Activated CD8-positive, alpha-beta memory T cell treated with anti-CD3 and anti-CD28 coated beads, Interleukin-2, amount 50 U/mL, for 24 hours (primary cell): ENCODE measurements around the gene DLK1.

Experiments used
- DNase-seq: peaks from one replicate; pipeline ENCODE4 v3.0.0-alpha.2; 2020; ENCODE audit errors: extremely low read depth

The DLK1 gene

DNA sequence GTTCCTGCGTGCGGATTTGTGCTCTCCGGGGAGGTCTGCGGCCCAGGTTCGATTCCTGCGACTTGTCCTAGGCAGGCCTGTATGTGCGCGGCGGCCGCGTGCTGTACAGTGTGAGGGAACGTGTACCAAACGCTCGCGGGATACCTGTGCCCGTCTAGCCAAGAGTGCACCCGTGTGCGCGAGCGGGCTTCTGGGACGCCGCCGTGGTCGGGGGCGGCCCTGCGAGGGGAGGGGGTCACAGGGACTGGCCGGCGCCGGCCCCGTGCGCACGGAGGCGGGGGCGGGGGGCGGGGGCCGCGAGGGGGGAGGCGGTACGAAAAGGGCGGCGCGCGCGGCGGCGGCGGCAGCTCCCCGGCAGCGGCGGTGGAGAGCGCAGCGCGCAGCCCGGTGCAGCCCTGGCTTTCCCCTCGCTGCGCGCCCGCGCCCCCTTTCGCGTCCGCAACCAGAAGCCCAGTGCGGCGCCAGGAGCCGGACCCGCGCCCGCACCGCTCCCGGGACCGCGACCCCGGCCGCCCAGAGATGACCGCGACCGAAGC lies at the start of gene DLK1:
TSS of gene DLK1 (plus strand) at position 343 of the 536 bp plus-strand sequence. CDS start at position 520, 177 bp downstream.
- DNase-seq, result no peak

DNA sequence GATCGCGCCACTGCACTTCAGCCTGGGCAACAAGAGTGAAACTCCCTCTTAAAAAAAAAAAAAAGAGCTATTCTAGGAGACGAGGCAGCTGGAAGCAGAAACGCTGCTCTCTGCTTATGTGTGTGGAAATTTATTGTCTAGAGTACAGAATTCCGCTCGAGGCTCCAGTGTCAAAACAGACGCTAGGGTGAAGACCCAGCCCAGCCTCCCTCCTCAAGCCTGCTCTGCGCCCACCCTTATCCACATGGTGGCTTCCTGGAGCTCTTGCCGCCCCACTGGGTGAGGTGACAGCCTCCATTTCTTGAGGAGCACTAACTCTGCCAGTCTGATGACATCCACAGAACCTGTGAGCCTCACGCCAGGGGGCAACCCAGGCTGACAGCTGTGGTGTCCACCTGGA lies 49.5 kb upstream of the DLK1 start:
- no peak for DNase-seq

- no peak for DNase-seq
Observed at GRCh38 chr14:100677554-100678468, 48.9 kb upstream of the DLK1 start.

DNA sequence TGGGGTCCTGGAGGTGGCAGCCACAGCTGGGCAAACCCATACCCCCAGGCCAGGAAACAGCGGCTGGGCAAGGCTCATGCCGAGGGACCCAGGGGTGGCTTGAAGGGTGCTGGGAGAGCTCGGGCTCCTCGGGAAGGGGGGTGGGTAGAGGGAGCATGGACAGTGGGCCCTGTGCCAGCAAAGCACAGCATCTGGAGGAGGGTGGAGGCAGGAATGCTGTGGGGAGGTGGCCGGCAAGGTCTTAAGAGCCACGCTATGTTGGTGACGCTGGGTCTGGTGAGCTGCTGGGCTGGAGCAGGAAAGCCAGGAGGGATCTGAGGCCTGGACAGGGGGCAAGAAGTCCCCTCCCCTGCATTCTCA lies 48.2 kb upstream of the DLK1 start:
- DNase-seq, result no peak

DNA sequence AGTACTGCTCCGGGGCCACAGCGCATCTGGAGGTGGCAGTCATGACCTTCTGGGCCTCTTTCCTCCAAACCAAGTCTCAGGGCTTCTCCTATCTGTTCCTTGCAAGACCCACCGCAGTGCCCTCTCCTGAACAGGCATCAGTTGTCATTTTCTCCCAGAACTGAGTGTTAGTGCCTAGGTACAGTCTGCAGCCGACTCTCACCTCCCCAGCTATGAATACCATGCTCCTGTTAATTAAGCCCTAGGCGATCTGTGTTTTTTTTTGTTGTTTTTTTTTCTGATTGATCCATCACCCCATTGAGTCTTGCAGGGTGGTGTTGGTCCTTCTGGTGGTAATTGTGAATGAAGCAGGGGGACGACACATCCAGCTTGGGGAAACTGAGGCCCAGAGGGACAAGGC lies 47.5 kb upstream of the DLK1 start:
- DNase-seq, result no peak

- DNase-seq, result no peak
Observed at GRCh38 chr14:100679707-100680438, 46.8 kb upstream of the DLK1 start.

DNA sequence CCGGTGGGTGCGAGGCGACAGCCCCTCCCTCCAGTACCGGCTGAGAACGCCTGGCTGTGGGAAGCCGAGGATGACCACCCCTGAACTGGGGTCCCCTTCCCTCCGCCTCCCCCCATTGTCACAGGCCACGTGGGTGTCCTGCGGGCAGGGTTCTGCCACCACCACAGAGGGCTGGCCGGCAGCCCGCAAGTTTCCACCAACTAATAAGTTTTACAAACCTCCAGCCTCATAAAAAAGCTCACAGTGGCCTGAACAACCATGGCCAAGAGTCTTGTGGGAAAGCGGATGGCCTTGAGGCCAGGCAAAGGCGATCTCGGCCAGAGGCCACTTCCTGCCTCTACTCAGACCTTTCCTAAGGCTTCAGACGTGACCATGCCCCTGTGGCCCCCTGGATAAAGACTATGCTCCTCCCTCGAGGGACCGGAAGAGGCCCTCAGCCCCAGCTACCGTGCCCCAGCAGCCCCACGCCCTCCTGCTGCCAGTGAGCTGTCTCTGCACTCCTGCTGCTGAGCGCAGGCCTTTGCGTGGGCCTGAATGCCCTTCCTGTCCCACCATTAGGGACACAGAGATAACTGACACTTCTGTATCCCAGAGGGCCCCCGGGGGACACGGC lies 46.1 kb upstream of the DLK1 start:
- no peak for DNase-seq

DNA sequence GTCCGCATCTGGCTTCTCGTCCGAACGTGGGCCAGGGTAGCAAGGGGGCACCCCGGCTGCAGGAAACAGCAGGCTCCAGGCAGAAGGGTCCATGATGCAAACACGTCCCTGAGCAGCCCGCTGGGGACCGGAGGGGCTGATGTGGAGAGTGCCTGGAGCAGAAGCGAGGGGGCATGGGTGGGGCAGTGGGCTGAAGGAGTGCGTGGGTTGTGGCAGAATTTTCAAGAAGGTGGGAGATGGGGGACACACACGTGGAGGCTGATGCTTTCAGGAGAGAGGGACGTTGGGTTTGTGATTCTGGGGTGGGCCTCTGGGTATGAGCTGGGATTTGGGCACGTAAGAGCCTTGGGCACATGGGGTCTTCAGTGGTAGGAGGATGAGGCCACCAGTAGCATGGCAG lies 45.6 kb upstream of the DLK1 start:
- no peak for DNase-seq

GRCh38 chr14:100682749-100683148 lies 43.9 kb upstream of the DLK1 start:
- DNase-seq, result no peak

- DNase-seq, result no peak
Observed at GRCh38 chr14:100683578-100683977, 43.1 kb upstream of the DLK1 start.

GRCh38 chr14:100684154-100684553 lies 42.5 kb upstream of the DLK1 start:
- no peak for DNase-seq

GRCh38 chr14:100684961-100685360 lies 41.7 kb upstream of the DLK1 start:
- DNase-seq, result no peak

DNA sequence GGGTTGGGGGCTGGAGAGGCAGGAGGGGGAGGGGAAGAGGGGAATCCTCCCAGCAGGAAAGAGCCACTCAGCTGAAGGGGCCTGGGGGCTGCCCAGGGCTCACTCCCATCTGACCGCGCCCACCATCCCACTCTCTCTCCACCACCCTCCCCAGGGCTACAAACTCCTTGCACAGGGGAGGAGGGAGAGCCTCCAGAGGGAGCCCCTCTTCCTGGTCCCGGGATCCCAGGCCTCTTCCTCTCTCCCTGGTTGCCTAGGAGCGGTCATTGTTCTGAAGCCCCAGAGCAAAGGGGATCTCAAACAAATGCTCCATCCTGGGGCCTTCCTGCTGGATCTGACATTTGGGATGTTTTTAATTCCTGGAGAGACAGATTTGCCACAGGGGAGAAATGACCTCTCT lies 39.8 kb upstream of the DLK1 start:
- DNase-seq, result no peak

- no peak for DNase-seq
Observed at GRCh38 chr14:100687386-100687785, 39.3 kb upstream of the DLK1 start.

- no peak for DNase-seq
Observed at GRCh38 chr14:100688051-100688450, 38.6 kb upstream of the DLK1 start.

DNA sequence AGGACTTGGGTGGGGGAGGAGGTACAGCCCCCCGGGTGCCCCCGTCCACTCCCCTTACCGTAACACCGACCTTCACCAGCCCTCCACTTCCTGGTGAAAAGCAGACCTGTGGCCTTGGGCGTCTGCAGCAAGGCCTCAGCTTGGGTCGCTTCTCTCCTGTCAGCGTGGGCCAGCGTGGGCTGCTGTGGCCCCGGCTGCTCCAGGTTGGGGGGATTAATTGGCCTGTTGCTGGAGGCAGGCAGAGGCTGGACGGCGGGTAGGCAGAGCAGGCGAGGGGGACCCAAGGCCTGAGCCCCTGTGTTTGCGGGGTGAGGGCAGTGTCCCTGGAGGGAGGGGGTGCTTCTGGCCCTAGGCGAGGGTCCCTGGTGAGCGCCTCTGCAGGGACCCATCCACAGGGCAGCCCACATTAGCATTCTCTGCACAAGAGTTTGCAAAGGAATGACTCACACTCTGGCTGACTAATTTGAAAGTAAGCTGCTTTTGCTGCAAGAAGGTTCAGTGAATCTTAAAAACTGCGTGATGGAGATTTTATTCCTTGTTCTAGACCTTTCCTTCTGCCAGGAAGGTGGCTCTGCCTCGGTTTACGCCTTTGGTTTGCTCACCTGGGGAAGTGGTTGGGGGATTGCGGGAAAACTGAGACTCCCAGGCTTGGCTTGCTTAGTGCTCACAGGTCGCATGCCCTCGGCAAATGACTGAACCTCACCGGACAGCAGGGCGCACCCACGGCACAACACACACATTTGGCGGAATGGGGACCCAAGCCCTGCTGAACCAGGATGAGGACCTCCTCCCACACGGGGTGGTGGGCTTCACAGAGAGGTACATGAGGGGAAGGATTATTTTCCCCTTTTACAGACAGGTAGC lies 37.9 kb upstream of the DLK1 start:
- DNase-seq, result no peak

GRCh38 chr14:100690672-100691071 lies 36.0 kb upstream of the DLK1 start:
- no peak for DNase-seq

GRCh38 chr14:100691395-100692056 lies 35.2 kb upstream of the DLK1 start:
- no peak for DNase-seq

DNA sequence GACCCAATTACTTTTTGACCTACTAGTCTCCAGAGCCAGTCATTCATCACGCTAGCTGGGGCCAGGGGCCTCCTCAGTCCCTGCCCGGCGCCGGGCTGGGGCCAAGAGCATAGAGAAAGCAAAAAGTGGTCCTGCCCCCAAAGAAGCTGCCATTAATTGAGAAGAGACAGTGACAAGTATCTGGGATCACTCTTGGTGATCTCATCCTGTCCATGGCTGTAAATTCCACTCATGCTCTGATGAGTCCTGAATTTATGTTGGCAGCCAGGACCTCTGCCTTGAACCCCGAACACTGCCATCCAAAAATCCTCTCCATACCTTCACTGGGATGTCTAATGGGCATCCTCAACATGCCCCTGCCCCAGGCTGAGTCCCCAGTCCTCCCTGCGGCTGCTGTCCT lies 34.4 kb upstream of the DLK1 start:
- no peak for DNase-seq

DNA sequence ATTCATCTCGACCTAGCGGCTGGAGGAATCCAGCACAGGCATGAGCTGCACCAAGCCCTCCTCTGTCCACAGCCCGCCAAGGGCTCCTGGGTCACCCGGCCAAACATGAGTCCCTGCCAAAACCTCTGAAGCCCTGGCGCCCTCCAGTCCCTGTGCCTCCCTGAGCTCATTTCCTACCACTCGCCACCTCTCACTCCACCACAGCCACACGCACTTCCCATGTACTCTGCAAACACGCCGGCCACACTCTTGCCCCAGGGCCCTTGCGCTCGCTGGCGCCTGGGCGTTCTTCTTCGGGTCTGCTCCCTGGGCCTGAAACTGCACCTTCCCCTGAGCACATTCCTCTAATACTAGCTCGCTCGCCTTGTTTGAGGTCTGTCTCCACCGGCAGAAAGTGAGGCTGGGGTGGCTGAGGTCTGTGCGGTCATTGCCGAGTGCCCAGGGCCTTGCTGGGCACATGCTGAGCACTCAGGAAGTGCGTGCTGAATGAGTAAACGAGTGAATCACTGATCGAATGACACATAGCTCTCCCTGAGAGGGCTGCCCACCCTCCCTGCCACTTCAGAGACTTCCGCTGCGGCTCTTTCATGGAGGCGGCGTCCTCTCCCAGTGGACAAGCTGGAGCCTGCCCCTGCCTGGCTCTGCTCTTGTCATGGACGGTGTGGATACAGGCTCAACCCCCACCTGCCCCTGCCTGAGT lies 33.7 kb upstream of the DLK1 start:
- no peak for DNase-seq
